ENCODE results near the gene TTC38.

The TTC38 gene

DNA sequence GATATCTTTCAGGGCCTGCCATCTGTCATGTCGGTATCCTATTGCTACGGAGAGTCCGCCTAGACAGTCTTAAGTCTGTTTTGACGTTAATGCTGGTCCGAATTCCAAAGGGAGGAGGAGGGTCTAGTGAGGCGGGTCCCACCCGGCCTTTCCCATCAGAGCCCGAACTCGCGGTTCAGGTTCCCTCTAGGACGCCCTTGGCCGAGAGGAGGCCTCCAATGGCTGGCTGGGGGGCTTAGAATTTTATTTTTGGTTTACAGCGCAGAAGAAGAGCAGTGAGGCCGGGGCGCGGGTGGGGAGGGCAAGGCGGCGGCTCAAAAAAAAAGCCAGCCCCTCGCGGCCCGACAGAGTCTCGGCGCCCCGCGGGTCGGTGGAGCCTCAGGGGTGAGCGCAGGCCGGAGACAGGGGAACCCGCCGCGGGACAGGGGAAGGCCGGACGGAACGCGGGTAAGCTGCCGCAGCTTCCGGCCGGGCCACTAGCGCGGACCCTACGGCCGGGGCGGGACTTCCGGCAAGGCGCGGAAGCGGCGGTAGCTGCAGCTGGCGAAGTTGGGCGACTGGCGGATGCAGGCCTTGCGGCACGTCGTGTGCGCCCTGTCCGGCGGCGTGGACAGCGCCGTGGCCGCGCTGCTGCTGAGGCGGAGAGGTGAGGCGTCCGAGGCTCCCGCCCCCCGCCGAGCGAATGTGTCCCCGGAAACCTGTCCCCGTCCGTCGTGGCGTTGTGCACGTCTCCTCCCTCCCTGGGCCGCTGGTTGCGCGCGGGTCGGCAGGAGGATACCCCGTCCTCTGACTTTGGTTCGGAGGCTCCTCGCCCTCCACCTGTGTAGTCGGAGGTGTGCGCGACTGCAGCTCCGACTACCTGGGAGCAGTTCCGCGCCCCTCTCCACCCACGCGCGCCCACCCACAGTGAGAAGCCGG, 67.7 kb downstream of the TTC38 start, which contains the start of gene TRMU:
Gene TRMU (plus strand): TSS at position 514 of the 918 bp plus-strand sequence. CDS start 51 bp downstream, at position 565.
- peak; percentile 93 to 94 for ATAC-seq

DNA sequence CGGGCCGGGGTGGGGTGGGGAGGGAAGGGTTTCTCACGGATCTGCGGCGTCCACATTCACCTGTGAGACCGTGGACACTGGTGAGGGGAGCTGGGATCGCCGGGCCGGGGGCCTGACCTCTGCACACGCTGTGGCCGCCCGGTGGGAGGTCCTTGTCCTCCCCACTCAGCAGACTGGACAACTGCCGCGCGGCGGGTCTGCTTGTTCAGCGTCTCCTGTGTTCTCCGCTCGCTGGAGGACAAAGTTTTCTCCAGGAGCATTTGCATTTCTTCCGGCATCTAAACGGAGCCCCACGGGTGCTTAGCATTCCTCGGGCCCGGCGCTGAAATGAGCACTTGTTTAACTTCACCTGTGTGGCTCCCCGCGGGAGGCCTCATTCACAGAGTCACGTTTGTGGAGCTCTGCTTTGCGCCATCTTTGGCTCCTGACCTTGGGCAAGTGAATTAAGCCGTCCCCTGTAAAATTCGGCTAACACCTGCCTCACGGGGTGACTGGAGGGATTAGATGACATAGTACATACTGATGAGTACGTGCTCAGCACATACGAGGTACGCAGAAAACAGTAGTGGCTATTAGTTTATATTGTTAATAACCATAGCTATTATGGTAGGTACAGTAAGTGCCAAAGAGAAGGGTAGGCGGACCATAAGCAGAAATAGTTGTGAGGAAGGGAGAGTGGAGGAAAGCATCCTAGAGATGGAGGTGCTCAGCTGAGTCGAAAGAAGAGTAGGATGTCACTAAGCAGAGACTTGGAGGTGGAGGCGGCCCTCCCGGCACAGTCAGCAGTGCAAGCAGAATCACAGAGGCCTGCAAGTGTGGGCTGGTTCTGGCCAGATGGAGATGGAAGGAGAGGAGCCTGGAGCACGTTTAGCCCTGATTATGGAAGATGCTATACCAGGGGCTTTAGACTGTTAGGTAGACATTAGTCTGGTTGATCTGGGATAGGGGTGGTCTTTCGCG, 68.6 kb downstream of the TTC38 start:
- peak in 1 of 2 donors; percentile 4 for ATAC-seq

DNA sequence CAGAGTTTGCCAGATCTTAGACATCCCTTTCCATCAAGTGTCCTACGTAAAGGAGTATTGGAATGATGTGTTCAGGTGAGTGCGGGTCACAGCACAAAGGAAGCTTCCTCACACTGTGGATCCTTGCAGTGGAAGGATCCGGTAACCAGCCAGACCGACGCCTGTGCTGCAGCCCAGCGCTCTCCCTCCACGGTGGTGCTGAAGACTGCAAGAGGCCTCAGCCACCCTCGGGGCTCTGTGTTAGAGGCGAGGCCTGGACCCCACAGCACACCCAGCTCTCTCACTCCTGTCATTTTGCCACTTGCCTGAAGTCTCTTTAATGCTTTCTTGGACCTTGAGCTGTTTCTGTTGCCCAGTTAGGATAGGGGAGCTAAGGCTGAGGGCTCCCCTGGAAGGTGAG, 70.1 kb downstream of the TTC38 start:
- ATAC-seq: no peak

DNA sequence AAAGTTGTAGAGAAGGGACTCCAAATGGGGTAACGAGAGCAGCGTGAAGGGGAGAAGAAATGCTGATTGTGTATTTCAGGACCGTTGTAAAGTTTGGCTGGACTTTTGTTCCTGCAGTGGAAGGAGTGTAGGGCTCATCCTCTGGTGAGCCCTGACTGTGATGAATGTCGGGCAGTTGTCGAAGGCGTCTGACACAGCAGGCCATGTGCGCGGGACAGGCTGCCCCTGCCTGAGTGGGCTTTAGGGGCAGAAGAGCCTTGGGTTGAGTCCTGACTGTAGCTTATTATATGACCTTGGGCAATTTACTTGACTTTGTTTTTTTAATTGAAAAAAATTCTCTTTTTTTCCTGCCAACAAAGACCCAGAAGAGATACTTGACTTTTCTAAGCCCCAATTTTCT, 70.8 kb downstream of the TTC38 start:
- no peak for ATAC-seq

DNA sequence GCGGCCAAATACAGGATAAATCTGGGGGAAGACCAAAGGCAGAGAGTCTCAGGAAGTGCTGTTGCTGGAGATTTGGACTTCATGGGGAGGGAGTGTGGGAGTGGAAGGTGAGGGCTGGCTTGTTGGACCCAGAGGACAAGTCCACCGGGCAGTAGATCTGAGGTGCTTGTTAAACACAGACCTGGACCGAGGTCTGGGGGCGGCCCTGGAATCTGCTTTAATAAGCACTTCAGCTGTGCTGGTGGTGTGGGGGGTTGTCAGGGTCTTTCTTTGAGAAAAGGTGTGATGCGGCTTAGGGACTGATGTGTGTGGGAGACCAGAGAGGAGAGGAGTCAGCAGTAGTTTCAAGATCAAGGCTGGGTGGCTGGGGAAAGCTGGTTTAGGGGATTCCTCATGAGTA, 72.1 kb downstream of the TTC38 start:
- no peak for ATAC-seq

DNA sequence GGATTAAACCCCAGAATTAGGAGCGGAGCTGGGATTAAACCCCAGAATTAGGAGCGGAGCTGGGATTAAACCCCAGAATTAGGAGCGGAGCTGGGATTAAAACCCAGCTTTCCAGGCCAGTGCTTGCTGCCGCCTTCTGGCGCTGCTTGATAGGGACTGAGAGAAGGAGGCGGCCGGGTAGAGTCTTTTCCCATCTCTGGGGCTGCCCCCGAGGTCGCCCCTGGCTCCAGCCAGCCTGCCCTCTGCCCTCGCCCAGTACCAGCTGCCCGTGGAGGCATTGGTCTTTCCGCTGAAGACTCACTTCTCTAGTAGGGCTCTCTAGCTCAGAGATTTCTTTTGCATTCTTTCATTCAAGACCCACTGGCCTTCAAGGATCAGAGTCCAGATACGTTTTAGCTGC, 72.9 kb downstream of the TTC38 start:
- ATAC-seq: no peak

All from activated CD4-positive, CD25-positive, alpha-beta regulatory T cell treated with anti-CD3 and anti-CD28 coated beads, Interleukin-2, amount 50 U/mL, for 24 hours (primary cell).